ENCODE results near the gene TCF7L2. TPM values are rescaled to one million over a fixed set of nuclear protein-coding genes. Genes with fewer than 3 reads are reported as not detected.

Gene TCF7L2
- total RNA-seq, 1 donor from 2014 or later: 52.5 TPM

- no peak for DNase-seq (ENCODE audit: low spot score)
Observed at GRCh38 chr10:112964482-112964881, 14.4 kb downstream of the TCF7L2 start.

GRCh38 chr10:112966194-112966855 lies 16.3 kb downstream of the TCF7L2 start:
- DNase-seq (ENCODE audit: low spot score): no peak

- DNase-seq (ENCODE audit: low spot score): no peak
Observed at GRCh38 chr10:112967200-112967599, 17.2 kb downstream of the TCF7L2 start.

GRCh38 chr10:112969131-112969530 lies 19.1 kb downstream of the TCF7L2 start:
- DNase-seq (ENCODE audit: low spot score): no peak

- DNase-seq (ENCODE audit: low spot score): no peak
Observed at GRCh38 chr10:112969542-112969941, 19.5 kb downstream of the TCF7L2 start.

- DNase-seq (ENCODE audit: low spot score): no peak
Observed at GRCh38 chr10:112970021-112970420, 20.0 kb downstream of the TCF7L2 start.

- DNase-seq (ENCODE audit: low spot score): no peak
Observed at GRCh38 chr10:112972606-112973005, 22.6 kb downstream of the TCF7L2 start.

GRCh38 chr10:112973046-112973445 lies 23.0 kb downstream of the TCF7L2 start:
- DNase-seq (ENCODE audit: low spot score): no peak

GRCh38 chr10:112973805-112974204 lies 23.8 kb downstream of the TCF7L2 start:
- no peak for DNase-seq (ENCODE audit: low spot score)

- DNase-seq (ENCODE audit: low spot score): no peak
Observed at GRCh38 chr10:112977426-112977898, 27.4 kb downstream of the TCF7L2 start.

- no peak for DNase-seq (ENCODE audit: low spot score)
Observed at GRCh38 chr10:112979927-112980326, 29.9 kb downstream of the TCF7L2 start.

- no peak for DNase-seq (ENCODE audit: low spot score)
Observed at GRCh38 chr10:112980937-112981336, 30.9 kb downstream of the TCF7L2 start.

- no peak for DNase-seq (ENCODE audit: low spot score)
Observed at GRCh38 chr10:112981553-112981952, 31.5 kb downstream of the TCF7L2 start.

GRCh38 chr10:112983444-112984056 lies 33.5 kb downstream of the TCF7L2 start:
- no peak for DNase-seq (ENCODE audit: low spot score)

GRCh38 chr10:112984756-112985155 lies 34.7 kb downstream of the TCF7L2 start:
- no peak for DNase-seq (ENCODE audit: low spot score)

GRCh38 chr10:112985690-112986543 lies 35.9 kb downstream of the TCF7L2 start:
- no peak for DNase-seq (ENCODE audit: low spot score)

- no peak for DNase-seq (ENCODE audit: low spot score)
Observed at GRCh38 chr10:112986544-112987190, 36.6 kb downstream of the TCF7L2 start.

- DNase-seq (ENCODE audit: low spot score): no peak
Observed at GRCh38 chr10:112988839-112989406, 38.9 kb downstream of the TCF7L2 start.

- DNase-seq (ENCODE audit: low spot score): no peak
Observed at GRCh38 chr10:112989826-112990225, 39.8 kb downstream of the TCF7L2 start.

- DNase-seq (ENCODE audit: low spot score): no peak
Observed at GRCh38 chr10:112990271-112990670, 40.2 kb downstream of the TCF7L2 start.

- no peak for DNase-seq (ENCODE audit: low spot score)
Observed at GRCh38 chr10:112991888-112992491, 41.9 kb downstream of the TCF7L2 start.
